ES-I3 (cell line): ENCODE measurements around the gene FGD3.

Experiments used
- H3K36me3 ChIP-seq: 2 replicates; pipeline ENCODE4 v1.6.1; 2013; ENCODE audit warnings: mild to moderate bottlenecking, low read length, control low read depth, moderate library complexity; ENCODE audit not compliant: insufficient read depth
- H3K4me1 ChIP-seq: 2 replicates; pipeline ENCODE4 v1.6.1; 2013; ENCODE audit warnings: mild to moderate bottlenecking, control low read depth, low read length; ENCODE audit not compliant: insufficient read depth
- H3K9ac ChIP-seq: 2 replicates; pipeline ENCODE4 v1.6.1; 2013; ENCODE audit warnings: low read depth, mild to moderate bottlenecking, low read length, moderate library complexity
- H3K9me3 ChIP-seq: 2 replicates; pipeline ENCODE4 v1.6.1; 2013; ENCODE audit warnings: mild to moderate bottlenecking, low read length, moderate library complexity; ENCODE audit not compliant: control insufficient read depth, insufficient read depth

Gene FGD3

DNA sequence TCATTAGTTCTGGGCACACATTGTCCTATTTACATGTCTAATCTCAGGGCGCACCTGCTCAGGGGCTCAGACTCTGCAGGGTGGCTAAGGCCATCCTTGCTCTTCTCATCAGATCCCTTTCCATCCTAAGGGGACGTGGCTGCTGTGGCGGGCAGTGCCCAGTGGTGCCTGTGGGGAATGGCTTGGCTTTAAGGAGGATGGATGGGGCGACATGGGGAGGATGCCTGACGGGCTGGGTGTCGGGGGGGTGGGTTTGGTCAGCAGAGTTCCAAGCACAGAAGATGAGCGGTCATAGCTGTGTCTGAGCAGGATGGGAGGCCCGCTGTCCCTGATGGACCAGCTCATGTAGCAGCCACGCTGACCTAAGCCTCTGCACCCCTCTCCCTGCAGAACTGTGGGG is 70.3 kb downstream of the FGD3 start:
- Histone ChIP-seq H3K9ac (no peak overlapping the region), H3K36me3 (no peaks in the 10 kb centered on the region), H3K9me3 (no peaks in the 10 kb centered on the region), H3K4me1 (no peaks in the 10 kb centered on the region; the same call in 1 of the 2 replicates)

DNA sequence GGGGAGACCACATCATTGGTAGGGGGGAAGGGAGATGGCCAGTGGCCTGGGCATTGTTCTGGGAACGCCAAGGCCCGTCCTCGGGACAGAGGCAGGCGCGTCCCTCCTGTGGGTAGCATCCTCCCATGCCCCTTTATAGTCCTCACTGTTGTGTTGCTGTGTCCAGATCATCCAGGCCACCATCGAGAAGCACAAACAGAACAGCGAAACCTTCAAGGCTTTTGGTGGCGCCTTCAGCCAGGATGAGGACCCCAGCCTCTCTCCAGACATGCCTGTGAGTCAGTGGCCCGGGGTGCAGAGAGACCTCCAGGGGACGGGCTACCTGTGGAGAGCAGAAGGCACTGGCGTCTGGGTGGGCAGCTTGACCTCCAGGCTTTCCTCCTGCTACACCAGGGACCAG is 72.8 kb downstream of the FGD3 start:
- no peaks in the 10 kb centered on the region for H3K9me3 ChIP-seq
- H3K36me3 ChIP-seq = no peaks in the 10 kb centered on the region
- H3K4me1 ChIP-seq = no peaks in the 10 kb centered on the region
- H3K9ac ChIP-seq = no peak overlapping the region

DNA sequence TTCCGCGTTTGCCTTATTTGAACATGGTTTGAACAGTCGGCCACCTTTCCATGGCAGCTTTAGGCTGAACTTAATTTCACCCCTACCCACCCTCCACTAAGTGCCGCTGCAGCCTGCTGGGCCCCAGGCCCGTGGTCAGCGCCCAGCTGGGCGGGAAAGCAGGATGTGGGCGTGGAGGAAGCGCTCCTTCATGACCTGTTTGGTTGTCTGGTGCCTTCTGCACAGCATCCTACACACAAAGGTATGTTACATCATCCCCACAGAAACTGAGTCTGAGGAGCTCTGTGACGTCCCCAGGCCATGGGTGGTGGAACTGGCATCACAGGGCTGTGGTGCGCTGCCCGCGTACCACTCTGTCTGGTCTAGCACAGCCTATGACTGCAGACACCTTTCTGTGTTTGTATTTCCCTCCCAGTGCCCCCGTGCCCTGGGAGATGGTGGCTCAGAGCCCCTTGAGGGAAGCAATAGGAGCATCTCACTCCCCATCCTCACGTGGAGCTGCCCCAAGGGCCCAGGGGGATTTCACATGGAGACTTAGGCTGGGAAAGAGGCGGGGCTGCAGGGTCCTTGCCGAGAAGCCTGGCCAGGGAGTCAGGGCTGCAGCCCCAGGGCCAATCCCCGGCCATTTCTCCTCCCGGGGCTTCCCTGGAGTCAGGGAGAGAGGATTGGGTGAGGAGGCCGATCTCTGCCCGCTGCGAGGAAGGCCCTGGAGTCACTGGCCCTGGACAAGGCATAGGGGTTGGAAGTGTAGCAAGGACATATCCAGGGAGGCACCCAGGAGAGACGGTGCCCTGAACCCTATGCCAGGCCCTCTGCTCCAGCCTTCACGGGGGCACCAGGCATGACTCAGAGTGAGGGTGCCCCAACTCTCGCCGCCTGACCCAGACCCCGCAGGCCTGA is 73.7 kb downstream of the FGD3 start:
- Histone ChIP-seq H3K36me3 (no peaks in the 10 kb centered on the region), H3K4me1 (no peaks in the 10 kb centered on the region), H3K9me3 (no peaks in the 10 kb centered on the region), H3K9ac (no peak overlapping the region)

DNA sequence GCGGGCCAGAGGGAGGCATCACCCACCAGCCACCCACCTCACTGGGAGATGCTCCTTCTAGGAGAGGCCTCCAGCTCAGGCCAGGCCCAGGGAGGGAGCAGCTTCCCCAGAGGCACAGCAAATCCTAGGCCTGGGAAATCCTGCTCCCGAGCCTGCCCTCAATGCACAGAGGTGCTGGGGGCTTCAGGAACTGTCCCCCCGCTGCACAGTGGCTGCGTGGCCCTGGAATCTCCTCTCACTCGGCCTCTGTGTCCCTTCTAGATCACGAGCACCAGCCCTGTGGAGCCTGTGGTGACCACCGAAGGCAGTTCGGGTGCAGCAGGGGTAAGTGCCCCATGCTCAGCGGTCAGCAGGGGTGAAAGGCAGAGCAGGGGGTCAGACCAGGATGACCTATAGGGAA is 74.7 kb downstream of the FGD3 start:
- no peaks in the 10 kb centered on the region for H3K4me1 ChIP-seq
- H3K9me3 ChIP-seq = no peaks in the 10 kb centered on the region
- no peak overlapping the region for H3K9ac ChIP-seq
- no peaks in the 10 kb centered on the region for H3K36me3 ChIP-seq

DNA sequence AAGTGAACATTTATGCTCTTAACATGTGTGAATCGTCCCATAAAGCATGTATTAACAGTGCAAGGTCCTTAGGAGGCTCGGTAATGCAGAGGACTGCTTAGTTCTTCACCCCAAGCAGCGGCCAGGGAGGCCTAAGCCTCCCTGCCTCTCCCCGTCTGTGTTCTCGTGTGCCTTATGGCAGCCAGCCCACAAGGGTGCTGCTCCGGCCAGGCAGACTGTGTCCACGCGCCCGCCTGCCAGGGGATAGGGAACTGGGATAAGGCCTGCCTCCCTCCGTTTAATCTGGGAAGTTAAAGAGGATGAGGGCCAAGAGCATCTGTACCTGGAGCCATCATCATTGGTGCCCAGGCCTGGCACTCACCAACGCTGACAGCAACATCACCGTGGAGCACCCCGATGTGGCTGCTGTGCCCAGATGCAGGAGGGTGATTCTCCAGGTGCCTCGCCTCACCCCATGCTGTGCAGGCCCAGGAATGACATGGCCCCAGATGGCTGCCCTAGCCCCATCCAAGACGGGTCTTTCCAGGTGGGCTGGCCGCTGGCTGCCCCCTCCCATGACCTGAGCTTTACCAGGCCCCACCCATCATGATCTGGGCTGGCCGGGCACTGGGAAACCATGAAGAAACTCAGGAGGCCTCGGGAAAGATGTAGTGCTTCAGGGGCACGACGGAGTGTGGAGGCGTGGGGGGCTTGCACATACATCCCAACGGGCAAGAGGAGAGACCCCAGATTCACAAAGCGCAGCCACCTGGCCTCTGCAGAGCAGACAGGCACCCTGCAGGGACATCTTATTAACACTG is 75.6 kb downstream of the FGD3 start:
- no peaks in the 10 kb centered on the region for H3K4me1 ChIP-seq
- no peak overlapping the region for H3K9ac ChIP-seq
- H3K36me3 ChIP-seq = no peaks in the 10 kb centered on the region
- no peaks in the 10 kb centered on the region for H3K9me3 ChIP-seq

DNA sequence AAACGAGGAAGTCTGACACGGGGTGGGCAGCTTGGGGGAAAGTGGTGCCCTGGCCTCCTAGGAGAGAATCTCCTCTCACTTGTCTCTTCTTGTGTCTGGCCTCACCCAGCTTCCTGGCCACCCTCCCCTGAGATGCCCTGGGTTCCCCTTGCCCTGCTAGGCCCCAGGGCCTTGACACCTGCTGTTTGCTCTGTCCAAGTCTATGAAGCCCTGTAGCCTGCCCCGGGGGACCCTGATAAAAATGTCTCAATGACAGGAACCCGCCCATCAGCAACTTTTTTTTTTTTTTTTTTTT is 76.1 kb downstream of the FGD3 start:
- H3K36me3 ChIP-seq = no peaks in the 10 kb centered on the region
- 0 out of 2 replicates have a peak, but pooled peaks cover 4% of the 10 kb centered on the region for H3K4me1 ChIP-seq
- no peak overlapping the region for H3K9ac ChIP-seq
- H3K9me3 ChIP-seq = no peaks in the 10 kb centered on the region

DNA sequence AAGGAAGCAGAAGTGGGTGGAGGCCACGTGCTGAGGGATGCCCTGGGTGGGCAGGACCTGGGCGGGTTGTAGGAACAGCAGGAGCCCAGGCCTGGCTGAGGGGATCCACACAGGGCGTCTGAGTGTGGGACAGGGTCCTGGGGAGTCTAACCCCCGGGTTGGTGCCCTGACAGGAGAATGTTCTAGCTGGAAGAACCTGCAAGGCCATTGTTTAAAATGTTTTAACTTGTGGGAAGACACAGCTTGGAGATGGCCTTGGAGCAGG is 77.3 kb downstream of the FGD3 start:
- Histone ChIP-seq H3K4me1 (0 out of 2 replicates have a peak, but pooled peaks cover 8% of the 10 kb centered on the region), H3K9me3 (no peaks in the 10 kb centered on the region), H3K36me3 (no peaks in the 10 kb centered on the region), H3K9ac (no peak overlapping the region)

DNA sequence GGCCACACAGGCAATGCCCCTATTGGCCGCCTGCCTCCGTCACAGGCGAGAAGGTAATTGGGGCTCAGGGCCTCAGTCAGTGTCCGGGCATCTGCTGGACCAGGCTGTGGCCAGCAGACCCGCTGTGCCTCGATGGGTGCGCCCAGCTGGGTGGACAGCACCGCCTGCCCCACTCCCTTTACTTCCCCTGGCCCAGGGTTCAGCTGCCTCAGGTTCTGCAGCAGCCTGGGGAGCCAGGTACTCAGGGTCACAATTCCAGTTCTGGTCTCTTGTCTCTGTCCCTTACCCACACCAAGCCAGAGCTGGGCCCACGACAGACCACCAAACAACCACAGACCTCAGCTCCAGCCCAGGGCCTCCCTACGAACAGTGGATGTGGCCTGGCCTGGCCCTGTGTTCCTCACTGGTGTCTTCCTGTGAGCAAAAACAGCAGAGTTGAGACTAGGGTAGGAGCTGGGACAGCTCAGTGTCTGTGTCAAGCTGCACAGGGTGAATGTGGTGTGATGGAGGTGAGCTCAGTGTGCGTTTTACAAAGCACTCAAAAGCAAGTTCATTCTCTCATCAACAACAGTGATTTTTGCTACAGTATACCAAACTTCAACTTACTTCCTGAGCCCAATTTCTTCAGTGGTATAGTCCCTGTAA is 77.8 kb downstream of the FGD3 start:
- no peaks in the 10 kb centered on the region for H3K9me3 ChIP-seq
- no peaks in the 10 kb centered on the region for H3K36me3 ChIP-seq
- H3K9ac ChIP-seq = no peak overlapping the region
- H3K4me1 ChIP-seq = 0 out of 2 replicates have a peak, but pooled peaks cover 8% of the 10 kb centered on the region

DNA sequence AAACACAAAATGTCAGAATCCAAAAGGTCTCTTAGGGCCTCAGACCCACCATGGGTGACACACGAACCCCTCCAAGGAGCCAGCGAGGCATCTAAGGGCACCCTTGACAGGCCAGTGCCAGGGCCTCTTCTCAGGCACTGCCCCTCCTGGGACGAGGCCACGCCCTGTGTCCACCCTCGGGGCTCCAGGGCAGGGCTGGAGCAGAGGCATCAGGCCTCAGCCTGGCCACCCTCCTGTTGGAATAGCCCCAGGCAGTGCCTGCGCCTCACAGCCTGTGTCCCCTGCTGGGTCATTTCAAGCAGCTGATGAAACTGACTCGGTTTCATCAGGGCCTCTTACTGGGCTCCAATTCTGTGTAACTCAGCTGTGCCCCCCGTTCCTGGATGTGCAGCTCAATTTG is 78.4 kb downstream of the FGD3 start:
- Histone ChIP-seq H3K9ac (no peak overlapping the region), H3K4me1 (0 out of 2 replicates have a peak, but pooled peaks cover 8% of the 10 kb centered on the region), H3K36me3 (no peaks in the 10 kb centered on the region), H3K9me3 (no peaks in the 10 kb centered on the region)

DNA sequence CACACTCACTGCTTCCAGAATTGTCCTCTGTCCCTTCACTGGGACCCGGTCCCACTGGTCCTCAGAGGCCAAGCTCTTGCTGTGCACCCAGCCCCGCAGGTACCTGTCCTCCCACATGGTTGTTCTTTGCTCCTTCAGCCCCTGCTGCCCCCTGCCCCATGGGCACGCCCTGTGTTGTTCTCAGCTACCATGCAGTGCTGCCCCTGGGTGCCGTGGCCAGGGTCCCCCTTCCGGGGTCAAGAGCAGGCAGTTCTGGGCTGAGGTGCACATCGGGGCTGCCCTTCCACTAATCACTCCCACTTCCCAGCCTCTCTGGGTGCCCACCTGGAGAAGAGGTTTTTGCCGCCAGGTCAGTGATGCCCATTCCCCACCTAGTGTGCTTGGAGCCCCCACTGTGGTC is 79.3 kb downstream of the FGD3 start:
- H3K4me1 ChIP-seq = 0 out of 2 replicates have a peak, but pooled peaks cover 8% of the 10 kb centered on the region
- H3K36me3 ChIP-seq = no peaks in the 10 kb centered on the region
- H3K9ac ChIP-seq = no peak overlapping the region
- H3K9me3 ChIP-seq = no peaks in the 10 kb centered on the region

DNA sequence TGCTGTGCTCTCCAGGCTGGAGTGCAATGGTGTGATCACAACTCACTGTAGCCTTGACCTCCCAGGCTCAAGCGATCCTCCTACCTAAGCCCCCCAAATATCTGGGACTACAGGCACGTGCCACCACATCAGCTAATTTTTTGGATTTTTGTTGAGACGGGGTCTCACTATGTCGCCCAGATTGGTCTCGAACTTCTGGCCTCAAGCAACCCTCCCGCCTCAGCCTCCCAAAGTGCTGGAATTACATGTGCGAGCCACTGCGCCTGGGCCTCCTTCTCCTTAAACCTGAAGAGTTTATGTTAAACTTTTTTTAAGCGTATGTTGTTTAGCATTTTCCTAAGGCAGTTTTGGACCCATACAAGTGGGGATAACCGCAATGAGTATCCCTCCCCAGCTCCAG is 80.4 kb downstream of the FGD3 start:
- H3K9ac ChIP-seq = no peak overlapping the region
- H3K9me3 ChIP-seq = no peaks in the 10 kb centered on the region
- no peaks in the 10 kb centered on the region for H3K36me3 ChIP-seq
- H3K4me1 ChIP-seq = 0 out of 2 replicates have a peak, but pooled peaks cover 8% of the 10 kb centered on the region

DNA sequence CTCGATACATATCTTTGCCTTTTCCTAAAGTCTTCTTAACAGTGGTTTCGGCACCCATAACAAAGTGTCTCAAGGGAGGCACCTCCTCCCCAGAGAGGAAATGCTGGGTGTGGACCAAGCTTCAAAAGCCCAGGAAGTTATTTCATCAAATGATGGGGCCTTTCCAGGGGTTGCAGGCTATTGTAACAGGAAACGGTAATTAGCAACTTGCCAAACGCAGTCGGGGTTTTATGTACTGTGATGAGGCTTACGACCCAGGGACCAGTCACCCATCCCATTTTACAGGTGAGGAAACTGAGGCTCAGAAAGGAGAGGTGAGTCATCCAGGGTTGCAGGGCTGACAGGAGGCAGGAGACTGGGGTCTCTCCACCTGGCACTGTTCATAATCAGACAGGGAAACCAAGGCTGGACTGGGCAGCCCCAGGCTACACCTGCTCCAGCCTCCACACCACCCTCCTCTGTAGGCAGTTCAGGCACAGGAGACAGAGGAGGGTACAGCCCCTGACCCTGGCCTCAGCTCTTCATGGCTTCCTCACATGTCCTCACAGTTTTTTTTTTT is 81.2 kb downstream of the FGD3 start:
- no peaks in the 10 kb centered on the region for H3K9me3 ChIP-seq
- H3K36me3 ChIP-seq = no peaks in the 10 kb centered on the region
- H3K9ac ChIP-seq = no peak overlapping the region
- H3K4me1 ChIP-seq = 0 out of 2 replicates have a peak, but pooled peaks cover 8% of the 10 kb centered on the region

DNA sequence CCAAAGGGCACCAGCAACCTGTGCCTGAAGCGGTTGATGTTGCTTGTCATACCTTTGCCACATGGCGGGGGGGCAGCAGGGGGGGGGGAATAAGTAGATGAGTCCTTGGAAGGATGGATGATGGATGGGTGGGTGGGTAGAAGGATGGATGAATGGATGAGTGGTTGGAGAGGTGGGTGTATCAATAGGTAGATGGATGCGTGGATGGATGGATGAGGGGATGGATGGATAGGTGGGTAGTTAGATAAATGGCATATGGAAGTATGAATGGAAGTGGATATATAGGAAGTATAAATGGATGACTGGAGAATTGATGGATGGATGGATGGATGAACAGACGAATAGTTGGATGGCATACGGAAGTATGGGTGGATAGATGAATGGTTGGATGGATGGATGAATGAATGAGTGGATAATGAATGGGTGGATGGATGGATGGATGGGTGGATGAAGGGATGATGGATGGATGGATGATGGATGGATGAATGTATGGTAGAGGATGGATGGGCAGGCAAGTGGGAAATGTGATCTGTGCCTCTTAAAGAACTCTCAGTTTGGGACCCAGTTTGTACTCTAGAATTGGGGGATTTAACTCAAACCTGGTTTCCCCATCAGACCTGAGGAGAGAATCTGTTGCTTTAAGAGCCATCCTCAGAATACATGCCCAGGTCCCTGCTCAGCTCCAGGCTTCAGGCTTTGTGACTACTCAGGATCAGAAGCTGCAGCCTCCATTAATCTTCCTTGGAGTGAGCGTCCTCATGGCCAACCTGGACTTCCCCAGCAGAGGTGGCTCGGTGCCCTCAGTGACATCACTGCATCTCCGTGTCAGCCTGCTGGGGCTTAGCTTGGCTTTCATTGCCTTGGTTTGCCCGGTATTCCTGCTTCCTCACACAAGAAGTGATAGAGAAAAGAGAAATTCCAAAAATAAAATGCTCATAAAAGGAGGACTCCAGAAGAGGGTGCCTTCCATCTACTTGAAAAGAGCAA is 83.6 kb downstream of the FGD3 start:
- no peak overlapping the region for H3K9ac ChIP-seq
- H3K4me1 ChIP-seq = 0 out of 2 replicates have a peak, but pooled peaks cover 8% of the 10 kb centered on the region
- no peaks in the 10 kb centered on the region for H3K36me3 ChIP-seq
- no peaks in the 10 kb centered on the region for H3K9me3 ChIP-seq
